GM12865 (cell line): ENCODE results near the gene GLIPR2.

Experiments used
- DNase-seq: peaks from one replicate; pipeline ENCODE4 v3.0.0; 2010; ENCODE audit warnings: low read depth
- H3K4me3 ChIP-seq: 2 replicates; pipeline ENCODE4 v1.5.1; 2011; ENCODE audit warnings: mild to moderate bottlenecking, low read depth, low read length, control low read depth
- CTCF ChIP-seq: IDR thresholded peaks from 2 replicates; pipeline ENCODE4 v1.5.1; 2011; ENCODE audit warnings: low read length, control low read depth, low read depth, inconsistent platforms; ENCODE audit not compliant: insufficient read depth; ENCODE audit errors: missing control alignments

Gene GLIPR2

GRCh38 chr9:36138496-36138895 is 2.0 kb downstream of the GLIPR2 start:
- no peak for DNase-seq
- TF ChIP-seq CTCF = no peak
- no peak overlapping the region for H3K4me3 ChIP-seq

GRCh38 chr9:36138901-36139300 is 2.4 kb downstream of the GLIPR2 start:
- TF ChIP-seq CTCF = no peak
- no peak for DNase-seq
- H3K4me3 ChIP-seq = no peak overlapping the region

- H3K4me3 ChIP-seq = no peak overlapping the region
- DNase-seq = no peak
- no peak for TF ChIP-seq CTCF
Measured at GRCh38 chr9:36140086-36141084, 3.9 kb downstream of the GLIPR2 start.

GRCh38 chr9:36141288-36141687 is 4.8 kb downstream of the GLIPR2 start:
- no peak overlapping the region for H3K4me3 ChIP-seq
- no peak for DNase-seq
- TF ChIP-seq CTCF = no peak

- no peak for DNase-seq
- no peak overlapping the region for H3K4me3 ChIP-seq
- no peak for TF ChIP-seq CTCF
Measured at GRCh38 chr9:36141761-36142160, 5.2 kb downstream of the GLIPR2 start.

- TF ChIP-seq CTCF = no peak
- DNase-seq = no peak
- H3K4me3 ChIP-seq = peak overlapping the region; percentile 20; the same call in 1 of the 2 replicates
Measured at GRCh38 chr9:36142510-36143244, 6.1 kb downstream of the GLIPR2 start.
